GM21526 (cell line): ENCODE measurements around the gene PRDM16.
"Not testable (repeated sequence)": the region's sequence is repeated elsewhere in the genome, so short reads cannot be mapped to it uniquely, and the experiment has no call there.

Experiments
- ATAC-seq: cut with Tn5 transposase; IDR thresholded peaks from one replicate; pipeline ENCODE4 v1.9.1; 2021; ENCODE audit warnings: moderate library complexity; ENCODE audit not compliant: unreplicated experiment, low FRiP score

PRDM16 gene

GRCh38 chr1:3078430-3078861 lies 9.4 kb downstream of the PRDM16 start:
- no peak for ATAC-seq

DNA sequence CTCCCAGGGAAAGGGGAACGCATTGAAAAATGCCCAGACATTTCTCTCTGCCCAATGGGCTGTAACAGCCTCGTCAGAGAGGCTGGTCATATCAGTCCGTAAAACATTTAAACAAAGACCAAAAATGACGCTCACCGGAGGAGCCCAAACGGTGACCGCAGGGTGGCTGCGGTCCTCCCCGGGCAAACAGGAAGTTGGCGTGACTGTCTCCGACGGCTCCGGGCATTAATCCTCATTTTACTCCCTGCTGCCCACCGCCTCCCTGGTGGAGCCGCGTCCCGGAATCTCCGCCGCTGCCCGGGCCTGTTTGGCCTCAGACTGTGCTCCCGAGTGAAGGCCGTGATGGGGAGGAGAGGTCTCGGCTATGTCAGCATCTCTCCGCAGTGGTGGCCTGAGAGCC lies 9.9 kb downstream of the PRDM16 start:
- no peak for ATAC-seq

- ATAC-seq: no peak
Measured at GRCh38 chr1:3079381-3080052, 10.5 kb downstream of the PRDM16 start.

DNA sequence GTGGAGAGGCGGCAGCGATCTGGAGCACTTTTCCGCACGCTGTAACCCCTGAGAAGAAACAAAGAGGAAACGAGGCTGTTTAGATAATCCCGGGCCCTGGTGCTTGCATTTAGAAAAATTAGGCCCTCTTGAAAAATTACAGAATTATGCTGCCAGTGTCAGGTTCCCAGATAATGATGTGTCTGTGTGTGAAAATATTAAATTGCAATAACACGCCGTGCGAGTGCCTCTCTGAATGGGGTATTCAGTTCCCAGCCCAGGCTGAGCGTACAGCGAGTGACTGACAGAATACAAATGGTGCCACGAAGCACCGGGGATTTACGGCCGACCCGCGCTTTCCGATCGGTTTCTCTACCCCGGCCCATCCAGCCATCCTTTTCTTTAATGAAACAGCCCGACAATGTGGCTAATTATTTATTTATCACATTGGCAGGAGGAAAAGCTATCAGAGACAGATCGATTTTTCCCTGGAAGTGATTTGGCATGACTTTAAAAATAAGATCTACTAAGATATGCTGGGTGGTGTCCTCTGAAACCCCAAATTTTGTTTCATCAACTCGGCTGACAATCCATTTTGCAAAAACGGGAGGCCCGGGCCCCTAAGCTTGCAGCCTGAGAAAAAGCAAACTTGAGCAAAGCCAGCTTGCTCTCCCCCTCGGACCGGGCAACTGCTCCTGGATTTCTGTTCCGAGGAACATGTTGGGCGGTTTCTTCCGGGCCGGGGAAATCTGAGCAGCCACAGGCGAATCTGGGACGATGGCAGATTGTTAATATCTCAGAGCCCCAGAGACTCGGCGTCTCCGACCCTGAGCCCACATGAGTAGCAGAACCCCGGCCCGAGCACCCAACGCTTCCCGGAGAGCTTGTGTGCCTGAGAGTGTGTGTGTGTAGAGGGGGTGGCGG lies 11.3 kb downstream of the PRDM16 start:
- ATAC-seq: no peak

- ATAC-seq: no peak
Measured at GRCh38 chr1:3081171-3081683, 12.2 kb downstream of the PRDM16 start.

- ATAC-seq: no peak
Measured at GRCh38 chr1:3082051-3082450, 13.0 kb downstream of the PRDM16 start.

DNA sequence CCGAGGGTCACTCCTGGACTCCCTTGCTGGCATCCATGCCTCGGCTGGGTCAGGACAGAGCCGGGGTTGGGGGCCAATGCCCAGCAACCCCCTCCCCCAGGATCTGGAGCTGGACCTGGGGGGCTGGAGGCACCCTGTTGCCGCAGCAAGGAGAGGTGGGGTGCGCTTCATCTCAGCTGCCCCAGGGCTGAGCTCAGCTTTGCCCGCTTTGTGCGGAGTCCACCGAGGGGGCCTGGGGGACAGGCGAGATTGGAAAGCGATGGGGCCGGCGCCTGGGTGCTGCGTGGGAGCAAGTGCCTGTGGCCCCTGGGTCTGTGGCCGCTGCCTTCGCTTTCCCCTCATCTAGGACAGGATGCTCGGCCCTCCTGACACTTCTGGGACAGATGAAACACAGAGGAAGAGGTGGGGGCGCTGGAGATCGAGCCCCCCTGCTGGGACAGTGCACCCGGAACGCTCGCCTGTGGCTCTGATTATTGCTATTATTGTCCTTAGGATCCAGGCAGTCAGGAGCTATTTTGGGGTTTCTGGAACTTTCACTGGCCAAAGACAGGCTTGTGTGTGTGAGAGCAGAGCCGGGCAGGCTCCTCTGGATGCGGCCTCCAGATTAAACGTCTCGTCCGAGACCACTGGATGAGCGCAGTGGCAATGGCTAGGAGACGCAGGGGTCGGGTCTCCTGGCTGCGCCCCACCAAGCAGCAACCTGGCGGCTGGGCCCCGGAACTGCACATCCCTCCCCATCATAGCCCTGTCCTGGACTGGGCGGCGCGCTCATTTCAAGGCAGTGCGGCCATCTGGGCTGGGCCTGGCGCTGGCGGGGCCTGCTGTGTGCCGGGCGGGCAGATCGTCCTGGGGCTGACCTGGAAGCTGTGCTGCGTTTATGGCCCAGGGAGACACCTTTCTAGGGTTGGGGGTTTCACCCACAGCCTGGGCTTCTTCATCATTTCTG lies 13.8 kb downstream of the PRDM16 start:
- ATAC-seq: no peak

- no peak for ATAC-seq
Measured at GRCh38 chr1:3084154-3084553, 15.2 kb downstream of the PRDM16 start.

GRCh38 chr1:3084726-3085125 lies 15.7 kb downstream of the PRDM16 start:
- ATAC-seq: no peak

DNA sequence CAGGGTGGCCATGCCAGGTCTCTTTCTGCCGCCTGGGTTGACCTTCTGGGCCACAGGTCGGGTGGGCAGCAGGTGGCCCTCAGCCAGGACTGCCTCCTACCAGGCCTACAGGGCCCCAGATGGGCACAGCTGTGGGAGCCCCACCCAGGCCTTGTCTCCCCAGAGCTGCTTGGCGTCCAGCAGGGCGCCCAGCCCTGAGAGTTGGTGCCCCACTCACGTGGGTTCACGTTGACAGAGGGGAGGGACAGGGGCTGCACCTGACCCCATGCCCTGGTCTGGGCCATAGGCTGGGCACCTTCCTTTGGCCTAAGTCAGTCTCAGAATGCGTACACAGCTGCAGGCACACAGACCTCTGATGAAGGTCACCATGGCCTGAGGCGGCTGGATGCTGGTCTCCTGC lies 16.7 kb downstream of the PRDM16 start:
- ATAC-seq: no peak

DNA sequence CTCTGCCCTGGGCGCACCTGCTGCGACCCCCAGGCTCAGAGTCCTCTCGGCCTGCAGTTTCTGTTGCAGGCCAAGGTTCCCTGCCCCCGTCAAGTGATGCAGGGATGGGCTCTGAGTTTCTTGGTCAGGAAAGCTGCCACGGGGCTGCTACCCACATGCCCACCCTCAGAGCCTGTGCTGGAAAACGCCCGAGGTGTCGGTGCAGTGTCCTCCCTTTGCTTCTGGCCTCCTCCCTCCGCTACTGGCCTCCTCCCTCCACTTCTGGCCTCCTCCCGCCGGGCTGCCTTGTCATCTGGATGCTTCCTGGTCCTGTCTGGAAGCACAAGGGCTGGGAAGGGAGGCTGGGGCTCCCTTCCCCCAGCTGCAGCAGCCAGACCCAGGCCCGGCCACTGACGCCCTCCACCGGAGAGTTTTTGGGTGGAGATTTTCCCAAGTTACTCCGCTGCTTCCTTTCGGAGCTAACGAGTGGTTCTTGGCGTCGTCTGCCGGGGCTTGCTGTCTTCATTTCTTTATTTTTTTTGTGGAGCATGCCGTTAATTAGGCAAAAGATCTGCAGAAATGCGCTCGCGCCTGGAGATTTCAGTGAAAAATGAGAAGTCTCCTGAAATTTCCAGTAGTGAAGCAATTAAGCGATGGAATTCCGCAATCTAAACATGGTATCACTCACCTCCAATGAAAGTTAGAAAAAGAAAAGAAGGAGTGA lies 17.4 kb downstream of the PRDM16 start:
- ATAC-seq: no peak

DNA sequence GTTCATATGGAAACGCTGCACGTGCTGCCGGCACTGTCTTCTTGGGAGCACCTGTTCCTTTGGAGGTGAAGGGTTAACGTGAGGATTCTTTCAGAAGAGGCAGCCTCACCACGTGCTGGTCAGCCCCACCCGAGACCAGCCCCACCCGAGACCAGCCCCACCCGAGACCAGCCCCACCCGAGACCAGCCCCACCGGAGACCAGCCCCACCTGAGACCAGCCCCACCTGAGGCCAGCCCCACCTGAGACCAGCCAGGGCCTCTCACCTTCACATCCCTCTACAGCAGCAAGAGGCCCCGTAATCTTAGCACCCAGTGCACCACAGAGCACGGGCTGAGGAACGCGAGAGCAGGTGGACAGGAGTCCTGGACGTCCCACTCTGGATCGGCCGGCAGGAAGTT lies 18.0 kb downstream of the PRDM16 start:
- no peak for ATAC-seq

GRCh38 chr1:3087946-3088668 lies 19.1 kb downstream of the PRDM16 start:
- ATAC-seq: not testable (repeated sequence)

- ATAC-seq: no peak
Measured at GRCh38 chr1:3089490-3089889, 20.5 kb downstream of the PRDM16 start.

GRCh38 chr1:3091334-3091733 lies 22.3 kb downstream of the PRDM16 start:
- ATAC-seq: no peak

- ATAC-seq: no peak
Measured at GRCh38 chr1:3092530-3092929, 23.5 kb downstream of the PRDM16 start.

GRCh38 chr1:3093898-3094626 lies 25.1 kb downstream of the PRDM16 start:
- ATAC-seq: no peak

DNA sequence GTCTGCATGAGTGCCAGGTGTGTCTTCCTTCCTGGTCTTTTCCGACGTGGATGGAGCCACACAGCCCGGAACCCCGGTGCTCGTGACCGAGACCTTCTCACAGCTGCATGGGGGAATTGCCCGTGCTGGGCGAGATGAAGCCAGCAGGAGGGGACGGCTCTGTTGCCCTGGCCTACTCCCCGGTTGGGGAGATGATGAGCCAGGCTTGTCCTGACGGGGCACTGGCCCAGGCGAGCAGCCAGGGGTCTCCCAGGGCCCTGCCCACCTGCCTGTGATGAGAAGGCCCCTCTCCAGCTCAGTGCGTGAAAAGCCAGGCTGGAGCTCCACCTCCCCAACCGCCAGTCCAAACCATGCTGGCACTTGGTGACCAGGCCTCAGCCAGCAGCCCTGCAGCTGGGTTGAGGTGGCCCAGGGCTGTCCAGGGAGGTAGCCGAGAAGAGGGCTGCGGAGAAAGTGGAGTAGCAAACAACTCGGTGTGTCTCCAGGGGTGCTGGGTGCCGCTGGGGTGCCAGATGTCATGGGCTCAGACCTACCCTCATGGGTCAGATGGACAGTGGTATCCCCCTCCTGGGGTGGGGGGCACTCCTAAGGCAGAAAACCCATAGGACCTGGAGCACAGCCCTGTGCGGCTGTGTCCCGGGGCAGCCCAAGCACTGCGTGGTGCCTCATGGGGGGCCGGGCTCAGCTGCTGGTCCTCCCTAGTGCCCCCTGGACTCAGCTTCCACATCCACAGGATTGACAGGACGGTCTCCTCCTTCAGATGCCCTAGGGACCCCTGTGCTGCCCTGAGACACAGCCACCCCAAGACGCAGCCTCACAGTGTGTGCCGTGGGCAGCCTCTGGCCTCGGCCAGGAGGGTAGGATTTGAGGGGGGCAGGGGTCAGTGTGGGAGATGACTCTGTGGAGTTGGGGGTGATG lies 26.1 kb downstream of the PRDM16 start:
- ATAC-seq: no peak
